Neural cell (in vitro differentiated cells): Measurements from ENCODE around the gene SETX.

Source experiments
- CTCF ChIP-seq: fragments of 450-650 bp; IDR thresholded peaks from 2 replicates; pipeline ENCODE4 v1.5.1; 2014; ENCODE audit warnings: antibody characterized with exemption, mild to moderate bottlenecking, moderate library complexity; ENCODE audit not compliant: poor library complexity, severe bottlenecking
- EZH2 ChIP-seq: fragments of 200-600, 300-800 bp; shearing (Covaris generic), sonication (generic); IDR thresholded peaks from 2 replicates; pipeline ENCODE4 v1.6.1; 2014; ENCODE audit warnings: antibody characterized with exemption, low read length, borderline replicate concordance, mild to moderate bottlenecking; ENCODE audit not compliant: insufficient read depth, poor library complexity, severe bottlenecking
- POLR2AphosphoS5 ChIP-seq: IDR thresholded peaks from 2 replicates; pipeline ENCODE4 v1.6.1; 2012
- RAD21 ChIP-seq: fragments of 450-650 bp; conservative IDR thresholded peaks from 2 replicates; pipeline ENCODE4 v1.6.1; 2014; ENCODE audit warnings: antibody characterized with exemption, mild to moderate bottlenecking, moderate library complexity

GRCh38 chr9:132244582-132245455 is 110.0 kb downstream of the SETX start:
- no peak for TF ChIP-seq CTCF
- TF ChIP-seq RAD21: no peak
- TF ChIP-seq POLR2AphosphoS5: no peak
- TF ChIP-seq EZH2: no peak
